ENCODE measurements around the gene MAPKBP1.
"Not testable (repeated sequence)": the region's sequence is repeated elsewhere in the genome, so short reads cannot be mapped to it uniquely, and the experiment has no call there.

MAPKBP1 gene

GRCh38 chr15:41825572-41826535 lies 51.6 kb downstream of the MAPKBP1 start:
- DNase-seq, result no peak

- DNase-seq, result no peak
Measured at GRCh38 chr15:41827290-41827879, 53.1 kb downstream of the MAPKBP1 start.

GRCh38 chr15:41827880-41828806 lies 53.9 kb downstream of the MAPKBP1 start, which contains the start of gene JMJD7:
JMJD7 (plus strand) TSS chr15:41828092; CDS start chr15:41828125, 33 bp downstream.
- peak; percentile 58 to 94 (median 86) for DNase-seq

GRCh38 chr15:41828807-41829141 lies 54.5 kb downstream of the MAPKBP1 start:
- no peak for DNase-seq

GRCh38 chr15:41829959-41830646 lies 55.8 kb downstream of the MAPKBP1 start:
- DNase-seq, result no peak

GRCh38 chr15:41831291-41831690 lies 57.0 kb downstream of the MAPKBP1 start:
- DNase-seq, result not testable (repeated sequence)

GRCh38 chr15:41832208-41832607 lies 57.9 kb downstream of the MAPKBP1 start:
- DNase-seq, result no peak

- DNase-seq, result no peak
Measured at GRCh38 chr15:41832875-41833274, 58.6 kb downstream of the MAPKBP1 start.

GRCh38 chr15:41834096-41834495 lies 59.8 kb downstream of the MAPKBP1 start:
- DNase-seq, result no peak

GRCh38 chr15:41836073-41836472 lies 61.8 kb downstream of the MAPKBP1 start:
- no peak for DNase-seq

GRCh38 chr15:41836713-41837454 lies 62.6 kb downstream of the MAPKBP1 start:
- DNase-seq, result no peak

- no peak for DNase-seq
Measured at GRCh38 chr15:41838400-41838897, 64.2 kb downstream of the MAPKBP1 start, which contains the start of gene PLA2G4B. PLA2G4B (plus strand) TSS chr15:41838847; CDS start chr15:41838914, 67 bp downstream.

- DNase-seq, result no peak
Measured at GRCh38 chr15:41839781-41840491, 65.7 kb downstream of the MAPKBP1 start.

GRCh38 chr15:41840673-41841072 lies 66.4 kb downstream of the MAPKBP1 start:
- DNase-seq, result no peak

GRCh38 chr15:41841131-41841530 lies 66.8 kb downstream of the MAPKBP1 start:
- DNase-seq, result no peak

- no peak for DNase-seq
Measured at GRCh38 chr15:41842229-41842628, 67.9 kb downstream of the MAPKBP1 start.

GRCh38 chr15:41843571-41843970 lies 69.3 kb downstream of the MAPKBP1 start:
- DNase-seq, result no peak

- no peak for DNase-seq
Measured at GRCh38 chr15:41844814-41845213, 70.5 kb downstream of the MAPKBP1 start.

- DNase-seq, result no peak
Measured at GRCh38 chr15:41847206-41847605, 72.9 kb downstream of the MAPKBP1 start.

- DNase-seq, result peak in 2 of 14 donors; percentile 9 to 86
Measured at GRCh38 chr15:41847981-41848380, 73.7 kb downstream of the MAPKBP1 start.

Data from C1 segment of cervical spinal cord (tissue), 14 donors.